Epidermal melanocyte (primary cell): ENCODE measurements around the gene SBNO2.

Source experiments
- DNase-seq: peaks from one replicate; pipeline ENCODE4 v3.0.0; 2011; ENCODE audit warnings: low spot score; ENCODE audit not compliant: insufficient read length

SBNO2 gene

DNA sequence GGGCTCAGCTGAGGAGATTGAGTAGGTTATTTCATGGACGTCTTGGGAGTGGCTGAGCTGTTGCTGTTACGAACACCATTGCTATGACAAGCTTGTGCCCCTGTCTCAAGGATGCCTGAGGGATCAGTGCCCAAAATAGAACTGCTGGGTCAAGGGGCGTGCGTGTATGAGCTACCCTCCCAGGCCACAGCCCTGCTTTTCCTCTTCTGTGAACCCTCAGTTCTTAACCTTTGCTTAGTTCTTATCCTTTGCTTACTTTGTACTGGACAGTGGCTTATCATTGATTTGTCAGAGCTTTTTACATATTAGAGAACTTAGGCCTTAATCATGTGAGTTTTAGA is 98.1 kb downstream of the SBNO2 start:
- no peak for DNase-seq

DNA sequence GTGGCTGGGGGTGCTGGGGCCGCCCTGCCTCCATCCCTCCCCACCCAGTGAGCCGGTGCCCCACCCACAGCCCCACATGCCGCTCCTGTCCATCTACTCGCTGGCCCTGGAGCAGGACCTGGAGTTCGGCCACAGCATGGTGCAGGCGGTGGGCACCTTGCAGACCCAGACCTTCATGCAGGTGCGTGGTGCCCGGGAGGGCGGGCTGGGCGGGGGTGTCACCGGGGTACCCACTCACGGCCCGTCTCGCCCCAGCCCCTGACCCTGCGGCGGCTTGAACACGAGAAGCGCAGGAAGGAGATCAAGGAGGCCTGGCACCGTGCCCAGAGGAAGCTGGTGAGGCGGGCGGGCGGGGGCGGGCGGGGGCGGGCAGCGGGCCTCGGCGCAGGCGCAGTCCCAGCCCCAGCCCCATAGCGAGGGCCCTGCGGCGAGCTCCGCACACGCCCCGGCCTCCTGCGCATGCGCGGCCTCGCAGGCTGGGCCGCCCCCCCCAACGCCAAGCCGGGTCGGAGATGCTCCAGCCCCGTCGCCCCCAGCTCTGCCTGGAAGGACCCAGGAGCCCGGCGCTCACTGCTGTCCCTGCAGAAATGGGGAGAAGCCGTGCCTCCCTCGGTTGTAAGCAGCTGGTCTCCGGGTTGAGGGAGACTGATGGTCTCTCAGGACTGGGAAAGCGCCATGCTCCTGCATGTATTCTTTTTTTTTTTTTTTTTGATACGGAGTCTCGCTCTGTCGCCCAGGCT is 99.4 kb downstream of the SBNO2 start:
- no peak for DNase-seq

DNA sequence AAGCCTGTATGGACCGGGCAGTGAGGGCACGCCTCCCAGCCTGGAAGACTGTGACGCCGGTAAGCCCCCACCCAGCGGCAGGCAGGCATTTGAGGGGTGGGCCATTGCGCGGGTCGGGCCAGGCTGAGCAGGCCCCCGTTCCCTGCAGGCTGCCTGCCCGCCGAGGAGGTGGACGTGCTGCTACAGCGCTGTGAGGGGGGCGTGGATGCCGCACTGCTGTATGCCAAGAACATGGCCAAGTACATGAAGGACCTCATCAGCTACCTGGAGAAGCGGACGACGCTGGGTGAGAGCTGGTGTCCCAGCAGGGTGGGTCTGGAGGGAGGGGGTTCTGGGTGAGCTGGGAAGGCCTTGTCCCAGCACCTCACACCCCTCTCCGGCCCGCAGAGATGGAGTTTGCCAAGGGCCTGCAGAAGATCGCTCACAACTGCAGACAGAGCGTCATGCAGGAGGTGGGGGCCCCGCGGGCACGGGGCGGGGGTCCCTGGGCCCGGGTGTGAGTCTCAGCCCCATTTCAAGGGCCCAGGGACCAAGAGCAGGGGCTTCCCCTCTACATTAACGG is 100.0 kb downstream of the SBNO2 start:
- no peak for DNase-seq

DNA sequence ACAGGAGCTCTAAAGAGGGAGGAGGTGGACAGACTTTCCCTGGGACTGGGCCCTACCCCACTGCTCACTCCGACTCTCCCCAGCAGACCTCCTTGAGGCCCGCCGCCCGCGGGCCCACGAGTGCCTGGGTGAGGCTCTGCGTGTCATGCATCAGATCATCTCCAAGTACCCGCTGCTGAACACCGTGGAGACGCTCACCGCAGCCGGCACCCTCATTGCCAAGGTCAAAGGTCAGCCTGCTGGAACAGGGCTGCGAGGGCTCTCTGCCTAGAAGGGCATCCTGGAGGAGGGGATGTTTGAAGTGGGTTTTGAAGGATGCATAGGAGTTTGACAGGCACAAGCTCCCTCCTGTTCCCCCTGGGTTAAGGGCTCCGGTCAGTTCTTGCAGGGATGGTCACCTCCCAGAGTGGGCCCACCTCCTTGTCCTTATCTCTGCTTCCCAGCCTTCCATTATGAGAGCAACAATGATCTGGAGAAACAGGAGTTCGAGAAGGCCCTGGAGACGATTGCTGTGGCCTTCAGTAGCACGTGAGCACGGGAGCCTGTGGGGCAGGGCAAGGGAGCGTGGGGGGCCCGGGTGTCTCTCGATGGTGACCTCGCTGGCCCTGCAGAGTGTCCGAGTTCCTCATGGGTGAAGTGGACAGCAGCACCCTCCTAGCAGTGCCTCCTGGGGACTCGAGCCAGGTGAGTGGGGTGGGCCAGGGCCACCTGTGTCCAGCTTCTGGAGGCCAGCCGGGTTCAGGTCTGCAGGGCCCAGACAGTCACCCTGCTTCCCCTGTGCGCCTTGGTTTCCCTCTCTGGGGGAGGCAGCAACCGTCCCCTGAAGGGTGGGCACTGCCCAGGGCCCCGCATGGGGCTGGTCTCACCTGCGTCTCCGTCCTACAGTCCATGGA is 100.8 kb downstream of the SBNO2 start:
- DNase-seq: no peak

DNA sequence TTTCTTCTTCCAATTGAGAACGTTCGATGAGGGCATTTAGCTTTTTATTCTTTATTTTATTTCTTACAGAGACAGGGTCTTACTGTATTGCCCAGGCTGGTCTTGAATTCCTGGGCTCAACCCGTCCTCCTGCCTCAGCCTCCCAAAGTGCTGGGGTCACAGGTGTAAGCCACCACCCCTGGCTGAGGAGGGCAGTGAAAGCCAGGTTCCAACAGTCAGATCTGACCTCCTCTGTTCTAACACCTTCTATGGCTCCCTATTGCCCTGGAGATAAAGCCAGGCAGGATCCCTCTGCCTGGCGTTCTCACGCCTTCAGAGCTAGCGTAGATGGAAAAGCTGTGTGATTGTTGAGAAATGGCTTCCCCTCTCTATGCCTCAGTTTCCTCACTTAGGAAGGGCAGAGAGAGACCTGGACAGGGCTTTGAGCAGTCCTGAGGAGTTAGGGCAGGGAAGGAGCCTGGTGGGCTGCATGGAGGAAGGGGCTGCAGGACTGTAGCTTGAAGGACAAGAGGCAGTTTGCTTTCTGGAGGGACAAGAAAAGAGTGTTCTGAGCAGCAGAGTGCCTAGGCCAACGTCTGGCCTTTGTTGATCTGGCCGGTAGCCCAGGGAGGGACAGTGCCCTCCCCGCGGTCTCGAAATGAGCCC is 101.6 kb downstream of the SBNO2 start:
- no peak for DNase-seq

DNA sequence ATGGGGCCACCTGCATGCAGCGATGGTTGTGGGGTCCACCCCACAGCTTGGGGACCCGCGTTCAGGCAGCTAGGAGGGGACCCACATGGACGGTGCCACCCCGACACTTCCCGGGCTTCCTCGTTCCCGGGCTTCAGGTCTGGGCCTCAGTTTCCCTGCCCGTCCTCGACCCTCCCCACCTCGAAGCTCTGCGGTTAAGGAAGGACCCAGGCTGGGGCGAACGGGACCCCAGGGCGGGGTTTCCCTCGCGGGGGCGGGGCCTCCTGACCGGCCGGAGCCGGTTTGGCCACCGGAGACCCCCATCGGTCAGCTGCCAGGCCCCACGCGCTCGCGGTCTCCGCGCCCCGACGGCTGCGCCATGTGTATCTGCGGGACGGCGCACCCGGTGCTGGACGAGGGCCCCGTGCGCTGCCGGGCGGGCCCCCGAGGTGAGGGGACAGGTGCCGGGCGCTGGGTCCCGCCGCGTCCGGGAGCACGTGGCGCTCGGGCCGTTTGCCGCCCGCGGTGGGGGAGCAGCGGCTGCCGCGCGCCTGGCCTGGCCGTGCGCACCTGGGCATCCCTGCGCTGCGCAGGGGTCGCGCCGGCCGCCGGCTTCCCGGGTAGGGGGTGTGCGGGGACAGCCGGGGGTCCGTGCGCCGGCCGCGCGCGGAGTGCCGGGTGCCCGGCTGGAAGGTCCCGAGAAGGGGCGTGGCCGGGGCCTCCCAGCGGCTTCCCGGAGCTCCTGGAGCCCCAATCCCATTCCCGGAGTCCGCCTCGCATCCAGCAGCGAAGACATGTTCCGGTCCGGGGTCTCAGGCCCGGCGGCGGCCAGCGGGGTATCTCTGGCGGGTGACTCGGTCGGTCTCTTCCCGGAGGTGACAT is 102.9 kb downstream of the SBNO2 start:
- DNase-seq: no peak

DNA sequence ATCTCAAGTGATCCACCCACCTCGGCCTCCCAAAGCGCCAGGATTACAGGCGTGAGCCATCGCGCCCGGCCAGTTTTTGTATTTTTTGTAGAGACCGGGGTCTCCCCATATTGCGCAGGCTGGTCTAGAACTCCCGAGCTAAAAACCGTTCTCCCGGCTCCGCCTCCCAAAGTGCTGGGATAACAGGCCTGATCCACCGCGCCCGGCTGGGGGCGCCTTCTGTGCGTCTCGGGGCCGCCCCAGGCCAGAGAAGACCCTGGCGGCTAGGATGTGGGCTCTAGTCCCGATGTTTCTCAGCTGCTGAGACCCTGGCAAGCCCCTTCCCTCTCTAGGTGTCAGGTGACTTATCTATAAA is 103.5 kb downstream of the SBNO2 start:
- DNase-seq: no peak

DNA sequence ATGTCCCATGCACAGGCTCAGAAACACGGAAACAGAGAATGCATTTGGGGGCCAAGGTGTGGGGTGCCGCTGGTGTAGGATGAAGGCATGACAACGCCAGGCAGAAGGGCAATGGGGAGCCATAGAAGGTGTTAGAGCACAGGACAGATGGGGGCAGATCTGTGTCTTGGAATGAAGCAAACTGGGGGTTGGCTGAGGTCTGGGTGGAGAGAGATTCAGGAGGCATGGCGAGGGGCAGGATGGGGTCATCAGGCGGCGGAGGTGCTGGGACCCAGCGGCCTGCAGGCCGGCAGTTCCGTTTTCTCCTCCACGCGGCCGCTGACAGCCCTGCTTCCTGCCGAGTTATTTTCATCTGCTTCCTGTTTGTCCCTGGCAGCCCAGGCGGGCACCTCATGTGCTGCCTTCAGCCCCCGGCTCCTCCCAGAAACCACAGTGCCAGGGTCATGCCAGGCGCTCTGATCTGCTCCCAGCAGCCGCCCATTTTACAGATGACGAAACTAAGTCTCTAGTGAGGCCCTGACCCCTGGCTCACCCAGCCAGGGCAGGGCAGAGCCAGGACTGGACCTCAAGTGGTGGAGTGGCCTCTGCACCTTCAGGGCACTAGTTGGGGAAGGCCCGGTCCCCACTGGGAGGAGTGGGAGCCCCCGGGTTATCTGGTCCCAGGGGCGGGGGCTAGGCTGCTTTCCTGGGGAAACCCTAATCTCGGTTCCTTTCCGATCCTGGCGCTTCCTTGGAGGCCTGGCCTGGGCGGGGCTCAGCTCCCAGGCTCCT is 104.9 kb downstream of the SBNO2 start:
- peak; percentile 79 for DNase-seq

DNA sequence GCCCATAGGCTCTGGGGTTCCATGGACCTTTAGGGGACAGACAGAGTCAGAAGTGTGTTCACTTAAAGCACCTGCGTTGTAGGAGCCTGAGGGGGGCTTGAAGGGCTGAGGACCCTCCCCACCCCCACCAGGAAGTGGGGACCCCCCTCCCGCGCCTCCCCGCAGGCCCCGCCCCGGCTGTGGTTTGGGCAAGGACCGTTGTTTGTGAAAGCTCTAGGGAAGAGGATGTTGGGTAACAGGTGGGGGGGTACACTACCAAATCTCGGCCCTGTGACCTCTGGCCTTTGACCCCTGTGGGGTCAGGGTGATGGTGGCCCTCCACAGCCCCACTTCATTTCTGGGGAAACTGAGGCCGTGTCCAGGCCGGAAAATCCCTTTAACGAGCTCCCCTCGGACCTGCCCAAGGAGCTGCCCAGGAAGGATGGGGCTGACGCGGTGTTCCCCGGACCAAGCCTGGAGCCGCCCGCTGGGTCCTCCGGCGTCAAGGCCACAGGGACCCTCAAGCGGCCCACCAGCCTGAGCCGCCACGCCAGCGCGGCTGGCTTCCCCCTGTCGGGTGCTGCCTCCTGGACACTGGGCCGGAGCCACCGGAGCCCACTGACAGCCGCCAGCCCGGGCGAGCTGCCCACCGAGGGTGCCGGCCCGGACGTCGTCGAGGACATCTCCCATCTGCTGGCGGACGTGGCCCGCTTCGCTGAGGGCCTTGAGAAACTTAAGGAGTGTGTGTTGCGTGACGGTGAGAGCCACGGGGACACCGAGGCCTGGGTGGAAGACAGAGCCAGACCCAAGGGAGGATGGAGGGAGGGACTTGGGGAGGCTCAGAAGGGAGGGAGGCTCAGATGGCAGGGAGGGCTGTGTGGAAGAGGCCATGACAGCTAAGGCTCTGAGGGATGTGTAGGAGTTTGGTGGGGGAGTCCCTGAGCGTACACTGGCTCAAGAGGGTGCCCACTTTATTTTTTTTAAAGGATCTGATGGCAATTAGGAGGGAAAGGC is 105.8 kb downstream of the SBNO2 start:
- DNase-seq: no peak

DNA sequence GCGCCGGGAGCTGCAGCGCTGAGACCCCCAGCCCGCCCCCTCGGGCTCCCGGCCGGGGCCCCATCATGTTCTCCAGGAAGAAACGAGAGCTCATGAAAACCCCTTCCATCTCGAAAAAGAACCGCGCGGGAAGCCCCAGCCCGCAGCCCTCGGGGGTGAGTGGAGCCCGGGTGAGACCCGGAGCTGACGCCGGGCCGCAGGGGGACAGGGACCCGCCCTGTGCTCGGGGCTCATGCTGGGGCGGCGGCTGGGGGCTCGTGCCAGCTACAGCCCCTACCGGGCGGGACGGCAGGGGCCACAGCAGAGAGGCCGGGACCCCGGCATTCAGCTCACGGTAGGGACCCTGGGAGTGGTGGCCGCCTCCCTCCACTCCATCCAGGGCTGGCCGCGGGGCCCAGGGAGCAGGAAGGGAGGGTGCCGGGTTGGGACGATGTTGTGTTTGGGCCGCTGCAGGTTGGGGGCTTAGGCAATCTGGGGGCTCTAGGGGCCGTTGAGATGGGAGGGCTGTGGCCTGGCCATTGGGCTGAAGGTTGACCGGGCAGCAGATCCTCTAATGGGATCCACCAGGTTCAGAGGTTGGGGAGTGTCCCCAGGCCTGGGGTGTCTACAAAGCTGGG is 106.6 kb downstream of the SBNO2 start:
- no peak for DNase-seq

DNA sequence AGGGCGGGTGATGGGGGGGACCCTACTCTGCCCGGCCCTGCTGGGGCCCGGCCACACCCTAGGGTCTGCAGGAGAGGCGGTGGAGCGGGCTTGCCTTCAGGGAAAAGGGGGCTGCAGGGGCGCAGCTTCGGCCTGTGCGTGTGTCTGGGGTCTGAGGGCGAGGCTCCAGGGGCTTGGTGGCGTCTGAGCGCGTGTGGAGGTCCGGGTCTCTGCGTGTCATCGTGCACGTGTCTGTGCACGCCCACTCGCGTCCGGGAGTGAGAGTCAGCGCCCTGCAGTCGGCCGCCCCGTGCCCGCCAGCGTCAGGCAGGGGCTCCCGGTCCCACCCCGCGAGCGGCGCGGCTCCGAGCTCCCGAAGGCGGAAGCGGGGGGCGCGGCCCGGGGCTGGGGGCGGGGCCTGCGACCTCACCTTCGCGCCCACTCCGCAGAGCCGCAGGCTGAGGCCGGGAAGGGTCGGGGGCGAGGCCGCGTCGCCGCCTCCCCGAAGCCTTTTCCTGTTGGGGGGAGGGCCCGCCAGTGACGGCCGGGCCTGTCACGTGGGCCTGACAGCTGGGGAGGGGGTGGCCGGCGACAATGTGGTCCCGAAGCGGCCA is 107.2 kb downstream of the SBNO2 start, which contains the start of gene ARHGAP45:
Gene ARHGAP45 (plus strand): TSS at position 420 of the 593 bp plus-strand sequence. CDS start 239 bp downstream, outside the sequence.
- DNase-seq: no peak

DNA sequence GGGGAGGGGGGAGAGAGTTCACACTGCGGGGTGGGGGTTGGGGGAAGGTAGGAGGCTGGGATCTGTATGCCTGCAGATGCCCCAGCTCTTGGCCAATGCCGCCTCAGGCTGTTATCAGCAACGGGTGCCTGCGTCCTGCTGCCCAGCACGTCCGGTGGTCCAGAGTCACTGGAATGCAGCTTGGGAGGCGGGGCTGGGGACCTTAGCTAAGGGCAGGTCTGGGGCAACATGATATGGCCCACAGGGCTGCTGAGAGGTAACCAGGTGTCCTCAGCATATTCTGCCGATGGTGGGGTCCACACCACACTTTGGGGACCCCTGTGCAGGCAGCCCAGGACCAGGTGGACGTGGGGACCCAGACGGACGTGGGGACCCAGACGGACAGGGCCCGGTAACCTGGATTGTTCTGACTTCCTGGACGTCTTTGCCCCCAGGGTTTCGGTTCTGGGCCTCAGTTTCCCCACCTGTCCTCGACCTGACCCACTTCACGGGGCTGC is 107.8 kb downstream of the SBNO2 start:
- DNase-seq: no peak

DNA sequence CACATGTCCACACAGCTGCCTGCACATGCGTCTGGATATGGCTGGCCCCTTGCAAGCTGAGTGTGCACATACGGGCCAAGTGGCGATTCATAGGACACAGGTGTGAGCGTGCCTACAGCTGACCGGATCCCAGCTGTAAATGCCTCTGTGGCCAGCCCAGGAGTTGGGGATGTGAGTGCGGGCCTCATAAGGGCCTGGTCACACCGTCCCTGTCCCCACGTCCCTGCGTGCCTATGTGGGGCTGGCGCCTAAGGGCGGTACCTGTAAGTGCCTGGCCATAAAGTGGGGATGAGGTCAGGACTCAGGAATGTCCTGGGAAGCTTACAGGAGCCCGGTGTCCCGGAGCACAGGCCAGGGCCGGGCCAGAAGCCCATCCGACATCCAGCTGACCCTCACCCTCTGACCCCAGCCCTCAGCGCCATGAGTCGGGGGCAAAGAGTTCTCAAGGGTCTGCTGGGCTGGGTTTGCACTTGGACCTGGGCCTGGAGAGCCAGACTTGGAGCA is 108.4 kb downstream of the SBNO2 start:
- no peak for DNase-seq

DNA sequence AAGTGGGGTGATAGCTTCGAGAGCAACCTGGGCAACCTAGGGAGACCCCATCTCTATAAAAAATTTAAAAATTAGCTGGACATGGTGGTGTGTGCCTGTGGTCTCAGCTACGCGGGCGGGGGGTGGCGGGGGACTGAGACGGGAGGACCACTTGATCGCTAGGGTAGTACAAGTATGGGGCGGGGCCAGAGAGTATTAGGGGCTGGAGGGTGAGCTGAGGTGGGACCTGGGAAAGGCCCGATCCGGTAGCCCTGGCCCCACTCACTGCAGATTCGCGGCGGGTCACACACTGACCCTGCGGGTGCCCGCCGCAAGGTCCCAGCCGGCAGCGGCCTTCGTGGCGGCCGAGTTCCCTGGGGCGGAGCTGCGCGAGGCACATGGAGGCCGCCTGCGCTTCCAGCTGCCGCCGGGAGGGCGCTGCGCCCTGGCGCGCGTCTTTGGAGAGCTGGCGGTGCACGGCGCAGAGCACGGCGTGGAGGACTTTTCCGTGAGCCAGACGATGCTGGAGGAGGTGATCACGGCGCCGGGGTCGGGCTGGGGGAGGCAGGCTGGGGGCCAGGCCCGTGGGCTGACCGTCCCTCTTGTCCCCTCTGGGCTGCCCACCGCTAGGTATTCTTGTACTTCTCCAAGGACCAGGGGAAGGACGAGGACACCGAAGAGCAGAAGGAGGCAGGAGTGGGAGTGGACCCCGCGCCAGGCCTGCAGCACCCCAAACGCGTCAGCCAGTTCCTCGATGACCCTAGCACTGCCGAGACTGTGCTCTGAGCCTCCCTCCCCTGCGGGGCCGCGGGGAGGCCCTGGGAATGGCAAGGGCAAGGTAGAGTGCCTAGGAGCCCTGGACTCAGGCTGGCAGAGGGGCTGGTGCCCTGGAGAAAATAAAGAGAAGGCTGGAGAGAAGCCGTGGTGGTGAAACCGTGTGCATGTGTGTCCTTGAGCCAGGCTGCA is 109.1 kb downstream of the SBNO2 start:
- DNase-seq: peak; percentile 68

DNA sequence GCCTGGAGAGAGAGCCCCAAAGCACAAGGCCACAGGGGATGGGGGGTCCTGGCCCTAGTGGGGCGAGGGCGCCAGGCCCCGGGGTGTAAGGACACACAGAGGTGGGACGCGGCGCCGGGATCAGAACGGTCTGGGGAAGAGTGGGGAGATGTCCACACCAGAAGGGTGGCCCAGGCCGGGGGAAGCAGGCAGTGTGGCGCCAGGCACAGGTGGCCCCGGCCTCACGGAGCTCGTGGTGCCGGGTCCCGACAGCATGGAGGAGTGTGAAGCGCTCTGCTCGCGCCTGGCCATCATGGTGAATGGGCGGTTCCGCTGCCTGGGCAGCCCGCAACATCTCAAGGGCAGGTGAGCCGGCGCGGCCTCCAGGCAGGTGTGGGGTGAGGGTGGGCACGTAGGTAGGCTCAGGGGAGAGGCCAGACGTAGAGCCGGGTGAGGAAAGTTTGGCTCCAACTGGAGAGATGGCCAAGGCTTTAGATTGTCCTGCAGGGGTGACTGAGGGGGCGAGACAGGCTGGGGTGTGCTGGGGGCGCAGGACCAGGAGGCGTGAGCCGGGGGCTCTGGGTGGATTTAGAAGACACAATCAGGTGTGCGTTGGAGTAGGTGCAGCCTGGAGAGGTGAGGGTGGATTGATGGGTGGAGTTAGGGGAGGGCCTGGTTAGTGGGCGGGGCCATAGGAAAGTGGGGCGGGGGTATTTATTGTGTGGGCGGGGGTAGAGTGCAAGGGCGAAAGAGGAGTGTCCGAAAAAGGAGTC is 110.0 kb downstream of the SBNO2 start:
- no peak for DNase-seq
